Spinal cord (tissue), 10 donors: ENCODE data around the gene WDR59. TPM values are rescaled to one million over a fixed set of nuclear protein-coding genes. Genes with fewer than 3 reads are reported as not detected.
"Not testable (repeated sequence)": the region's sequence is repeated elsewhere in the genome, so short reads cannot be mapped to it uniquely, and the experiment has no call there.

Source experiments
- DNase-seq, 6 donors: peaks; one replicate each; pipeline versions ENCODE4 v3.0.0 to v3.0.0-alpha.2; 2013 to 2015; ENCODE audit warnings: low spot score in 6 of 6, low read depth in 4 of 6
- H3K27ac ChIP-seq: one replicate; pipeline ENCODE4 v1.5.1; 2013; ENCODE audit warnings: low read depth, low read length, control low read depth
- H3K27me3 ChIP-seq: one replicate; pipeline ENCODE4 v1.6.1; 2013; ENCODE audit warnings: low read length; ENCODE audit not compliant: control insufficient read depth, insufficient read depth
- H3K36me3 ChIP-seq: one replicate; pipeline ENCODE4 v1.6.1; 2013; ENCODE audit warnings: low read length; ENCODE audit not compliant: control insufficient read depth, insufficient read depth
- H3K4me1 ChIP-seq: one replicate; pipeline ENCODE4 v1.6.1; 2013; ENCODE audit warnings: low read length; ENCODE audit not compliant: control insufficient read depth, insufficient read depth
- H3K4me3 ChIP-seq: one replicate; pipeline ENCODE4 v1.5.1; 2013; ENCODE audit warnings: low read depth, low read length, control low read depth
- H3K9me3 ChIP-seq: one replicate; pipeline ENCODE4 v1.6.1; 2013; ENCODE audit warnings: low read length; ENCODE audit not compliant: control insufficient read depth, insufficient read depth
- WGBS: methylation state at CpG from one replicate; pipeline ENCODE4 v1.1.5; 2013; ENCODE audit warnings: missing lambda C conversion rate; ENCODE audit not compliant: insufficient coverage; 5-methylcytosine and 5-hydroxymethylcytosine counted together
- polyA plus RNA-seq, 2 donors: library from polyadenylated mRNA; unstranded; fragments of 120-200 nt; gene quantifications; one replicate each; pipeline ENCODE4 v1.2.1, GENCODE V29; 2013; ENCODE audit not compliant: insufficient read length in 2 of 2
- total RNA-seq, 2 donors: library from RNA; depleted of rRNA in 1 of 2; stranded (reverse); fragments of 120-200 nt in 1 of 2; fragments of >200 nt in 1 of 2; gene quantifications; one replicate each; pipeline versions ENCODE4 v1.2.3 to v1.2.4, GENCODE V29; 2013 to 2014
- donor health status: healthy.

Gene WDR59
- total and polyA plus RNA-seq, 4 donors: 30.2 to 103 (median 56.5) TPM

GRCh38 chr16:74847202-74847601 is 137.7 kb downstream of the WDR59 start:
- no CpG with 5 or more reads among the region's 1 CpG for WGBS
- no peak overlapping the region for H3K27ac ChIP-seq
- no peak overlapping the region for H3K4me3 ChIP-seq

GRCh38 chr16:74846714-74847113 is 138.2 kb downstream of the WDR59 start:
- Histone ChIP-seq H3K4me3 (no peak overlapping the region), H3K9me3 (no peaks in the 10 kb centered on the region), H3K4me1 (no peaks in the 10 kb centered on the region), H3K36me3 (no peaks in the 10 kb centered on the region), H3K27me3 (no peaks in the 10 kb centered on the region), H3K27ac (no peak overlapping the region)
- no peak for DNase-seq
- WGBS: 60% methylated on average over 2 of the region's 4 CpGs

More at GRCh38 chr16:74847202-74847601, 137.7 kb downstream of the WDR59 start:
- Histone ChIP-seq H3K36me3 (no peaks in the 10 kb centered on the region), H3K27me3 (no peaks in the 10 kb centered on the region), H3K4me1 (no peaks in the 10 kb centered on the region), H3K9me3 (no peaks in the 10 kb centered on the region)
- no peak for DNase-seq

GRCh38 chr16:74844041-74844980 is 140.6 kb downstream of the WDR59 start:
- Histone ChIP-seq H3K36me3 (no peaks in the 10 kb centered on the region), H3K9me3 (no peaks in the 10 kb centered on the region), H3K4me1 (no peaks in the 10 kb centered on the region), H3K27me3 (no peaks in the 10 kb centered on the region), H3K4me3 (no peak overlapping the region), H3K27ac (no peak overlapping the region)
- DNase-seq: no peak
- 57% methylated on average over 5 of the region's 20 CpGs for WGBS

GRCh38 chr16:74843381-74844035 is 141.4 kb downstream of the WDR59 start:
- WGBS: 92% methylated on average over 7 of the region's 14 CpGs
- not testable (repeated sequence) for H3K4me3 ChIP-seq, H3K27me3 ChIP-seq, H3K27ac ChIP-seq, H3K4me1 ChIP-seq, DNase-seq, H3K9me3 ChIP-seq, H3K36me3 ChIP-seq

- Histone ChIP-seq H3K27ac (no peak overlapping the region), H3K27me3 (no peaks in the 10 kb centered on the region), H3K4me3 (no peak overlapping the region), H3K9me3 (no peaks in the 10 kb centered on the region), H3K36me3 (no peaks in the 10 kb centered on the region), H3K4me1 (no peaks in the 10 kb centered on the region)
- 62% methylated on average over 3 of the region's 6 CpGs for WGBS
- no peak for DNase-seq
These were observed 142.5 kb downstream of the WDR59 start for GRCh38 chr16:74842413-74842812.

GRCh38 chr16:74841904-74842303 is 143.0 kb downstream of the WDR59 start:
- no peak overlapping the region for H3K4me3 ChIP-seq
- H3K9me3 ChIP-seq: no peaks in the 10 kb centered on the region
- H3K36me3 ChIP-seq: no peaks in the 10 kb centered on the region
- 92% methylated on average over 2 of the region's 3 CpGs for WGBS
- no peak overlapping the region for H3K27ac ChIP-seq
- no peaks in the 10 kb centered on the region for H3K27me3 ChIP-seq
- peaks cover 2% of the 10 kb centered on the region for H3K4me1 ChIP-seq
- DNase-seq: no peak

GRCh38 chr16:74841469-74841868 is 143.5 kb downstream of the WDR59 start:
- DNase-seq: no peak
- Histone ChIP-seq H3K27ac (no peak overlapping the region), H3K9me3 (no peaks in the 10 kb centered on the region), H3K4me1 (peaks cover 6% of the 10 kb centered on the region), H3K27me3 (no peaks in the 10 kb centered on the region), H3K4me3 (no peak overlapping the region), H3K36me3 (no peaks in the 10 kb centered on the region)
- WGBS: 75% methylated on average over 2 of the region's 2 CpGs

- no peaks in the 10 kb centered on the region for H3K27me3 ChIP-seq
- DNase-seq: peak in 2 of 6 donors; percentile 11 to 26
- H3K27ac ChIP-seq: no peak overlapping the region
- WGBS: 63% methylated on average over 4 of the region's 4 CpGs
- no peak overlapping the region for H3K4me3 ChIP-seq
- no peaks in the 10 kb centered on the region for H3K36me3 ChIP-seq
- peaks cover 12% of the 10 kb centered on the region for H3K4me1 ChIP-seq
- no peaks in the 10 kb centered on the region for H3K9me3 ChIP-seq
These were observed 147.9 kb downstream of the WDR59 start for GRCh38 chr16:74837056-74837455.

GRCh38 chr16:74836111-74836671 is 148.7 kb downstream of the WDR59 start:
- Histone ChIP-seq H3K27me3 (no peaks in the 10 kb centered on the region), H3K36me3 (no peaks in the 10 kb centered on the region), H3K27ac (no peak overlapping the region), H3K4me1 (peaks cover 12% of the 10 kb centered on the region), H3K9me3 (no peaks in the 10 kb centered on the region), H3K4me3 (no peak overlapping the region)
- 98% methylated on average over 4 of the region's 8 CpGs for WGBS
- DNase-seq: no peak
